ENCODE data around the gene LKAAEAR1. TPM values are rescaled to one million over a fixed set of nuclear protein-coding genes. Genes with fewer than 3 reads are reported as not detected.

The LKAAEAR1 gene
- total and polyA plus RNA-seq, 2 of the 13 experiments (the other 11 are each of a cell fraction or from before 2014, with no cell fraction given) = not detected

- TF ChIP-seq, protein P1, sequence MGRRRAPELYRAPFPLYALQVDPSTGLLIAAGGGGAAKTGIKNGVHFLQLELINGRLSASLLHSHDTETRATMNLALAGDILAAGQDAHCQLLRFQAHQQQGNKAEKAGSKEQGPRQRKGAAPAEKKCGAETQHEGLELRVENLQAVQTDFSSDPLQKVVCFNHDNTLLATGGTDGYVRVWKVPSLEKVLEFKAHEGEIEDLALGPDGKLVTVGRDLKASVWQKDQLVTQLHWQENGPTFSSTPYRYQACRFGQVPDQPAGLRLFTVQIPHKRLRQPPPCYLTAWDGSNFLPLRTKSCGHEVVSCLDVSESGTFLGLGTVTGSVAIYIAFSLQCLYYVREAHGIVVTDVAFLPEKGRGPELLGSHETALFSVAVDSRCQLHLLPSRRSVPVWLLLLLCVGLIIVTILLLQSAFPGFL (CRISPR knock-in tag; IDR thresholded peaks at IDR 0.05) = no peak
- TF ChIP-seq ZBTB26 (CRISPR knock-in tag; IDR thresholded peaks at IDR 0.05; ENCODE audit: borderline replicate concordance) (no peak), ZZZ3 (CRISPR knock-in tag; IDR thresholded peaks at IDR 0.05; ENCODE audit: borderline replicate concordance) (0 out of 2 replicates have a peak, but pooled peaks have one; percentile 58), ZNF773 (CRISPR knock-in tag; IDR thresholded peaks at IDR 0.05; ENCODE audit: borderline replicate concordance) (no peak), JARID2 (CRISPR knock-in tag; IDR thresholded peaks at IDR 0.05; ENCODE audit: insufficient replicate concordance) (no peak), KAT7 (CRISPR knock-in tag; IDR thresholded peaks at IDR 0.05; ENCODE audit: borderline replicate concordance) (no peak; the same call in 1 of the 2 replicates), KMT2B (CRISPR knock-in tag; IDR thresholded peaks at IDR 0.05) (no peak), ZNF407 (CRISPR knock-in tag; IDR thresholded peaks at IDR 0.05; ENCODE audit: not compliant biosample characterization) (no peak), ZBTB37 (CRISPR knock-in tag; IDR thresholded peaks at IDR 0.05) (no peak), ISX (CRISPR knock-in tag; conservative IDR thresholded peaks at IDR 0.05) (no peak), ETS1 (CRISPR knock-in tag; IDR thresholded peaks at IDR 0.05) (no peak), ZNF143 (CRISPR knock-in tag; IDR thresholded peaks at IDR 0.05) (no peak)
- TF ChIP-seq, protein P2, sequence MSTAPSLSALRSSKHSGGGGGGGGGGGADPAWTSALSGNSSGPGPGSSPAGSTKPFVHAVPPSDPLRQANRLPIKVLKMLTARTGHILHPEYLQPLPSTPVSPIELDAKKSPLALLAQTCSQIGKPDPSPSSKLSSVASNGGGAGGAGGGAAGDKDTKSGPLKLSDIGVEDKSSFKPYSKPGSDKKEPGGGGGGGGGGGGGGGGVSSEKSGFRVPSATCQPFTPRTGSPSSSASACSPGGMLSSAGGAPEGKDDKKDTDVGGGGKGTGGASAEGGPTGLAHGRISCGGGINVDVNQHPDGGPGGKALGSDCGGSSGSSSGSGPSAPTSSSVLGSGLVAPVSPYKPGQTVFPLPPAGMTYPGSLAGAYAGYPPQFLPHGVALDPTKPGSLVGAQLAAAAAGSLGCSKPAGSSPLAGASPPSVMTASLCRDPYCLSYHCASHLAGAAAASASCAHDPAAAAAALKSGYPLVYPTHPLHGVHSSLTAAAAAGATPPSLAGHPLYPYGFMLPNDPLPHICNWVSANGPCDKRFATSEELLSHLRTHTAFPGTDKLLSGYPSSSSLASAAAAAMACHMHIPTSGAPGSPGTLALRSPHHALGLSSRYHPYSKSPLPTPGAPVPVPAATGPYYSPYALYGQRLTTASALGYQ (CRISPR knock-in tag; IDR thresholded peaks at IDR 0.05) = no peak
Observed at GRCh38 chr20:64064145-64064698, 20.0 kb downstream of the LKAAEAR1 start (continued).

All from HepG2 (cell line).